GM18867 (cell line): ENCODE results near the gene CFTR.
"Not testable (repeated sequence)": the region's sequence is repeated elsewhere in the genome, so short reads cannot be mapped to it uniquely, and the experiment has no call there.

Experiments used
- ATAC-seq: cut with Tn5 transposase; IDR thresholded peaks from one replicate; pipeline ENCODE4 v1.9.1; 2021; ENCODE audit warnings: mild to moderate bottlenecking, moderate library complexity; ENCODE audit not compliant: unreplicated experiment

The CFTR gene

DNA sequence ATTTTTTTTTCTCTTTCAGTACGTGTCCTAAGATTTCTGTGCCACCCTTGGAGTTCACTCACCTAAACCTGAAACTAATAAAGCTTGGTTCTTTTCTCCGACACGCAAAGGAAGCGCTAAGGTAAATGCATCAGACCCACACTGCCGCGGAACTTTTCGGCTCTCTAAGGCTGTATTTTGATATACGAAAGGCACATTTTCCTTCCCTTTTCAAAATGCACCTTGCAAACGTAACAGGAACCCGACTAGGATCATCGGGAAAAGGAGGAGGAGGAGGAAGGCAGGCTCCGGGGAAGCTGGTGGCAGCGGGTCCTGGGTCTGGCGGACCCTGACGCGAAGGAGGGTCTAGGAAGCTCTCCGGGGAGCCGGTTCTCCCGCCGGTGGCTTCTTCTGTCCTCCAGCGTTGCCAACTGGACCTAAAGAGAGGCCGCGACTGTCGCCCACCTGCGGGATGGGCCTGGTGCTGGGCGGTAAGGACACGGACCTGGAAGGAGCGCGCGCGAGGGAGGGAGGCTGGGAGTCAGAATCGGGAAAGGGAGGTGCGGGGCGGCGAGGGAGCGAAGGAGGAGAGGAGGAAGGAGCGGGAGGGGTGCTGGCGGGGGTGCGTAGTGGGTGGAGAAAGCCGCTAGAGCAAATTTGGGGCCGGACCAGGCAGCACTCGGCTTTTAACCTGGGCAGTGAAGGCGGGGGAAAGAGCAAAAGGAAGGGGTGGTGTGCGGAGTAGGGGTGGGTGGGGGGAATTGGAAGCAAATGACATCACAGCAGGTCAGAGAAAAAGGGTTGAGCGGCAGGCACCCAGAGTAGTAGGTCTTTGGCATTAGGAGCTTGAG lies at the start of gene CFTR:
TSS of gene CFTR (plus strand) at position 801 of the 830 bp plus-strand sequence. CDS start 70 bp downstream, outside the sequence.
- no peak for ATAC-seq

DNA sequence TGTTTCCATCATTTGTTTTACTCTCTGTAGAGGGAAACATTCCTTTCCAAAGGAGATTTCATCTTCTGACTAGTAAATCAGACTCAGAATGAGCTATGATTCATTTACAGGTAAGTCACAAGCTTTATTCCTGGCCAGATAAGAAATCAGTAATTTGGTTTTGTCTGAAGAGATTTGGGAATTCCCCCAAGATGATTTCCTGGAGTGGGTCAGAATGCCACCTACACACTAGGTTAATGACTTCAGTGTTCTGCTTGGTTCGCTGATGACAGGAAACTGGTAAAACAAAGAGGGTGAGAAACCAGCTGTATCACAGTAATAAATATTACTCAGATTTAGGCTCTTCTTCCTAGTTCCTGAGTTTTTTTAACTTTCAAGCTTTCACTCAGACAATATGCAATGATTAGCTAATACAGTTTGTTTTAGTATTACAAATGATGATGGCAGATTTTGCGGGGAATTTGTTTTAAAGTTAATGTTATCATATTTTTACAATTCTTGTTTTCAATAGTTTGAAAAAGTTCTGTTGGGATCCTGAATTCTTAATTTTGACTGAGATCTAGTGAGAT lies 44.3 kb upstream of the CFTR start:
- peak; percentile 96 for ATAC-seq

GRCh38 chr7:117444646-117445045 lies 35.2 kb upstream of the CFTR start:
- ATAC-seq = no peak

- no peak for ATAC-seq
These were observed 34.6 kb upstream of the CFTR start for GRCh38 chr7:117445206-117445605.

GRCh38 chr7:117446220-117446815 lies 33.5 kb upstream of the CFTR start:
- no peak for ATAC-seq

DNA sequence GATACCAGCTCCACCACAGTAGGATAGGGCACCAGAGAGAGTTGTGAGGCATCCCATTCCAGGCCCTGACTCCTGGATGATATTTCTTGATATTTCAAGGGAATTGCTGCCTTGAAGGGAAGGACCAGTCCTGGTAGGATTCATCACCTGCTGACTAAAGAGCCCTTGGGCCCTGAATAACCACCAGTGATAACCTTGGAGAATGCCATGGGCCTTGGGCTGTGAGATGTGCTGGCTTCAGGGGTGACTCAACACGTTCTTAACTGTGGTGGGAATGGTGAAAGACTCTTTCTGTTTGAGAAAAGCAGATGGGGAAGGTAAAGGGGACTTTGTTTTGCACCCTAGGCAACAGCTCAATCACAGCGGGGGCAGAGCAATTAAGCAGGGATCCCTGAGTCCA lies 31.2 kb upstream of the CFTR start:
- ATAC-seq = no peak

DNA sequence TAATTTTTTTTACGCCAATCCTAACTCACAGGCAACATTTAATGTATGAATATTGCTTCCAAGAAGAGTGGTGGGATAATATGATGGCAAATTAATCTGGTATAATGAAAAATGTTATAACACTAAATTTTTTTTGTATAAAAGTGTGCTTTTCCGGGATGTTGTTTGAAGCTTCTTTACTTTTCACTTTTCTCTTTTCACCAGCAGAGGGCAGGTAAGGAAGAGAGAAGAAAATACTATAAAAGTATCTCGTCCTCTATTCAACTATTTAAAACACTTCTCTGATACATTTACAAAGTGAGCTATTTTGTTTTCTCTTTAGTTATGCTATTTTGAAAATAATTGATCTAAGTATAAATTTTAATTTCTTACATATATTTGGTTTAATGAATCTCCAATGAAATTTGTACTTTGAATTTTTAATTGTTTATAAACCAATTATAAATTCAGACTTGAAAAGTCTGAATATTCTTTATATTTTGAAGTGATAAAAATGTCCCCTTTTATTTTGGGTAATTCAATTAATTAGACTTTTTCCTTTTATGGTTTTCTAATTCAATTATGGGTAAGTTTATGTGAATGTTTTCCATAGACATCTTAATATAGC lies 20.7 kb upstream of the CFTR start:
- peak; percentile 71 for ATAC-seq

GRCh38 chr7:117459735-117460134 lies 20.1 kb upstream of the CFTR start:
- ATAC-seq = no peak

DNA sequence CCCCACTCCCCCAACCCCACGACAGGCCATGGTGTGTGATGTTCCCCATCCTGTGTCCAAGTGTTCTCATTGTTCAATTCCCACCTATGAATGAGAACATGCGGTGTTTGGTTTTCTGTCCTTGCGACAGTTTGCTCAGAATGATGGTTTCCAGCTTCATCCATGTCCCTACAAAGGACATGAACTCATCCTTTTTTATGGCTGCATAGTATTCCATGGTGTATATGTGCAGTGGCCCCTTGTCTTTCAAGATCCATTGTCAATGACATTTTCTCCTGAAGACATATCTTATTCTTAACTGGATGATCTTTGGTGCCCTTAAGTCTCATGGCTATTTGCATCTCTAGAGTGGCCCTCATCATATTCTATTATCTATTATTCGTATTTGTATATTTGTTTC lies 19.0 kb upstream of the CFTR start:
- not testable (repeated sequence) for ATAC-seq

DNA sequence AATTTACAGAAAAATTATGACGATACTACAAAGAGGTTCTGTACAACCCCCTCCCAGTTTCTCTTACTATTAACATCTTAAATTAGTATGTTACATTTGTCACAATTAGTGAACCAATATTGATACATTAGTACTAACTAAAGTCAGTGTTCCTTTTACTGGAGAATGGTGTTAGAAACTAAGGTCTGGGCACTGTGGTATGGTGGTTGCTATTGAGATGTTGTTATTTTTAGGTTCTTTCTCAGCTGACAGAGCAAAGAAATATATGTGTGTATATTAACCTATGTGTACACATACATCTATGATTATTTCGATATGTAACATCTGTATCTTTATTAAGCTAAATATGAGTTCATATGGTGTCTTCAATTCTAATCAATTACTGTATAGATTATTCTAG lies 11.7 kb upstream of the CFTR start:
- ATAC-seq = peak; percentile 32

DNA sequence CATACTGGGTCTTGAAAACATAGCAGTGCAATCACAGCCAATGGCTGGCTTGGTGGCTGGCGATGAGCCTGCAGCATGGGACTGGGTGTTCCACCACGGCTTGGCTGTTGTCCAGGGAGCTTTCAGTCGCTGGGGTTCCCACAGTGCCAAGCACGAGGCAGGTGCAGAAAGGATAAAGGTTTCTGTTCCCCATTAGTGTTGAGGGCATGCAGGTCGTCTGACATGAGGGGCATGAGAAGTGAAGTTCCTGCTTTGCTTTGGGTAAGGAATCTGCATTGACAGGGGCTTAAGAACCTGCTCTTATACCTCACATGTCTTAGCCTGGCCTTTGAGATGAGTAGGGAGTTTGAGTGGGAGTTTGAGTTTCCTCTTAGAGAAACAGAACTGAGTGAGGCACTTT lies 9.0 kb upstream of the CFTR start:
- ATAC-seq = peak; percentile 57

DNA sequence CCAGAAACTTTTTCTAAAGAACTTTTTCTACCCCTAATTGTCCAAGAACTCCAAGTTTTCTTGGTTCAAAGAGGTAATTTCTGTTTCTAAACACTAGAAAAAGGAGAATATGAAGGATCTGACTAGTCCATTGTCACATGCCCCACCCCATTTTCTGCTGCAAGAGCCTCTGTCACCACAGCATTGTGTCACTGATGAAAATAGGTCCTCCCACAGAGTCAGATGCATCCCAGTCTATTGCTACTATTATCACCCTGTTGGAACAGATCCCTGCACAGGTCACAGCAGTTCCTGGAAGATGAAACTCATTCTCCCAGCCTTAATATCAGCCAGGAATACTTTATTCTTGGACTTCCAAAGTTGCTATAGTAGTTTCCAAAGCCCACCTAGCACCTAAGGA lies 7.5 kb upstream of the CFTR start:
- ATAC-seq = no peak

DNA sequence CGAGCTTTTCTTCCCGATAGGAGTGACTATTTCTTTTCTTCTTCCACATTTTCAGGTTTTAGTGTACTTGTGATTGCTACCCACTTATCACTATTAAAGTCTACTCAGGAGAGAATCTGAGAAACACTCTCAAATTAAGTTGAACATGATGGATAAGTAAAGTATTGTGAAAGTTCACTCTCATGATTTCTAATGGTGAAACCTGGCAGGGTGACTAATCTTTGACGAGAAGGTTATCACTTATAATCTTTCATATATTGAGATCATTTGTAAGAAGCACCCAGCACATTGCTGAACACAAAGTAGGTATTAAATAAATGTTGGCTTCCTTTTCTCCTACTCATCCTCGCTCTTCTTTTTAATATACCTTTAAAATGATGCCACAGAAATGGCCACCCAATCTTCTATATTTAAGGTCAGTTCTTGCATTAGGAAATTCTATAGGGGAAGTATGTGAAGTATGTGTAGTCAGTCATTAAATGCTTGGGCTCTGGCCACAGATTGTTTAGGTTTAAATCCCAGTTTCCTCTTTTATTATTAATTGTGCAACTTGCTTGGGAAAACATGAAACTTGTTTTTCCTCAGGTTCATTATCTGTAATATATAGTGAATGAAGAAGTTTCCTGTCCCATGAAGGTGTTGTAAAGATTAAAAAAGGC lies 3.1 kb upstream of the CFTR start:
- no peak for ATAC-seq

GRCh38 chr7:117478836-117479224 lies 995 bp upstream of the CFTR start:
- no peak for ATAC-seq

DNA sequence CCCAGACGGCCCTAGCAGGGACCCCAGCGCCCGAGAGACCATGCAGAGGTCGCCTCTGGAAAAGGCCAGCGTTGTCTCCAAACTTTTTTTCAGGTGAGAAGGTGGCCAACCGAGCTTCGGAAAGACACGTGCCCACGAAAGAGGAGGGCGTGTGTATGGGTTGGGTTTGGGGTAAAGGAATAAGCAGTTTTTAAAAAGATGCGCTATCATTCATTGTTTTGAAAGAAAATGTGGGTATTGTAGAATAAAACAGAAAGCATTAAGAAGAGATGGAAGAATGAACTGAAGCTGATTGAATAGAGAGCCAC lies 184 bp downstream of the CFTR start:
- ATAC-seq = no peak

DNA sequence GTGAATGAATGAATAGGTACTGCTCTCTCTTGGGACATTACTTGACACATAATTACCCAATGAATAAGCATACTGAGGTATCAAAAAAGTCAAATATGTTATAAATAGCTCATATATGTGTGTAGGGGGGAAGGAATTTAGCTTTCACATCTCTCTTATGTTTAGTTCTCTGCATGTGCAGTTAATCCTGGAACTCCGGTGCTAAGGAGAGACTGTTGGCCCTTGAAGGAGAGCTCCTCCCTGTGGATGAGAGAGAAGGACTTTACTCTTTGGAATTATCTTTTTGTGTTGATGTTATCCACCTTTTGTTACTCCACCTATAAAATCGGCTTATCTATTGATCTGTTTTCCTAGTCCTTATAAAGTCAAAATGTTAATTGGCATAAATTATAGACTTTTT lies 1.2 kb downstream of the CFTR start:
- ATAC-seq = no peak

DNA sequence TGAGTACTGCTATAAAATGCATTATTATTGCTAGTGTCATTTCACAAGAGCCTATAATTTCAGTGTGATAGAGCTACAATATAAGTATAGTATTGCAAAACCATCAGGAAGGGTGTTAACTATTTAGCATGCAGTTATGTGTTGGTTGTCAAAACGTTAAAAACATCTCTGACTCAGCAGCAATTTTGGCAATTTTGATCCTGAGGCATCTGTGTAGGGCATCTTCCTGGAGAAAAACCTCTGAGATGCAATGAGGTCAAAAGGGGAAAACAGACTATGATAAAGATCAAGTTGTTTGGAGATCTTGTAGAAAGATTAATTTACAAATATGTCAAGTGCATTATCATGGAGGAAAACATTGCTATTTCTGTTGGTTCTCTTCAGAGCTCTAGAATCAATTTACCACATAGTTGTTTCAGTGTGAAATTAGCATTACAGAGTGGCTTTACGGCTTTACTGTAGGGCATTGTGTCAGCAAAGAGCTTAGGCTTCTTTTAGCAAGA lies 5.3 kb downstream of the CFTR start:
- ATAC-seq = no peak

DNA sequence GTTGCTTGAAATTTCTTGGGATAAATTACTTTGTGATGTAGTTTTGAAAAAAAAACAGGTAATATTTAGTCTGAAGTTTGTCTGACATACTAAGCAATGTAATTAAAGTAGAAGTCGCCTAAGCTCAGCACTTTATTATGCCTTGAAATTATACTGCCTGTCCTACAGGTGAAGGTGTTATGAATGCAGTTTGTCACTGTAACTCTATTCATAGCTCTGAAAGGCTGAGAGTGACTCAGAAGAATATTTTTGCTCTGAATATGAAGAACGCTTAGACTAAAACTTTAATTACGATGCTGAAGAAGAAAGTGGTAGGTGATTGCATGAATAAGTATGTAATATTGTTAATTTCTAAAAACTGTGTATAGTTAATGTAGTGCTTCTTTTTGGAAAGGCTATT lies 9.2 kb downstream of the CFTR start:
- no peak for ATAC-seq

GRCh38 chr7:117489430-117489829 lies 9.6 kb downstream of the CFTR start:
- ATAC-seq = no peak

GRCh38 chr7:117489911-117490310 lies 10.1 kb downstream of the CFTR start:
- ATAC-seq = no peak

DNA sequence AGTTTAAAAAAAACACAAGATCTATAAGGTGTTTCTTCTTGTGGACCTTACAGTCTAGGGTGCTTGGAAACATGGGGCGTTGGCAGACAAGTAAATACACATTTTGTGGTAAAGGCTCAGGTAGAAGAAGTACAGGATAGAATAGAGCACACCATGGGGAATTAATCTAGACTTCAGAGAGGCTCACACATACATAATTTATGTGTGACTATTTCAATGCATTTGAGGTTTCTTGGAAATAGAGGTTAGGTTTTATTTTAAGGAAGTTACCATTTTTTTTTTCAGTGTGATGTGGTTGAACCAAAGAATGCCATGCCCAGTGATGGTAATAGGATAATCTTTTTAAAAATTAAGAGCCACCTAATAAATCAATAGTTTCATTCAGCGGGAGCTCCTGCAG lies 12.8 kb downstream of the CFTR start:
- no peak for ATAC-seq
